GM19239 (cell line): ENCODE measurements around the gene CLEC4E.
"Not testable (repeated sequence)": the region's sequence is repeated elsewhere in the genome, so short reads cannot be mapped to it uniquely, and the experiment has no call there.

ENCODE experiments used
- DNase-seq: peaks from one replicate; pipeline ENCODE4 v3.0.0; 2011; ENCODE audit warnings: low spot score; ENCODE audit not compliant: insufficient read length
- FAIRE-seq: peaks from 2 replicates; lab custom pipeline; 2011; peaks lifted over from hg19 to GRCh38; lab: Jason Lieb, UNC

The CLEC4E gene

DNA sequence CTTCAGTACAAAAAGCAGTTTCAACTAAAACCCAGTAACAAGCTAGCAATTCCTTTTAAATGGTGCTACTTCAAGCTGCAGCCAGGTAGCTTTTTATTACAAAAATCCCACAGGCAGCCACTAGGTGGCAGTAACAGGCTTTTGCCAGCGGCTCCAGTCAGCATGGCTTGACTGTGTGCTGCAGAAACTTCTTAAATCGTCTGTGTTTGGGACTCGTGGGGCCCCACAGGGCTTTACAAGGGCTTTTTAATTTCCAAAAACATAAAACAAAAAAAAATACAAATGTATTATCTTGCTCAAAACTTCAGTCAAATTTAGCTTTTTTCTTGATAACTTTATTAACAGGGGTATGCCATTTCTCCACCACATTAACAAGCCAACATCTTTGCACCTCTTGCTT is 3.6 kb upstream of the CLEC4E start:
- DNase-seq (peak; percentile 53), FAIRE-seq (peak; percentile 95)

DNA sequence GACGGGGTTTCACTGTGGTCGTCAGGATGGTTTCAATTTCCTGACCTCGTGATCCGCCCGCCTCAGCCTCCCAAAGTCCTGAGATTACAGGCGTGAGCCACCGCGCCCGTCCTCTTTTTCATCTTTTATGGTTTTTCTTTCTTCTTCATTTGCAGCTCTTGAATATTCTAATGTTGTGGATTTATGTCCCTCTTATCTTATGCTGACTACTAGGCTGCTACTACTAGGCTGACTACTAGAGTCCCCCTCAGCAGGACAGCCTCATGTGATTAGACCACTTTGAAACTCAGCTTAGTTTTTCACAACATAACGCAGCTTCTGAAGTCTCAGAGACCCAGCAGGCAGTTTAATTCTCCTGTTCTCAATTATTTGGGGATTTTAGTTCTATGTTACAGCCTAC is 857 bp upstream of the CLEC4E start:
- DNase-seq (no peak), FAIRE-seq (no peak)

DNA sequence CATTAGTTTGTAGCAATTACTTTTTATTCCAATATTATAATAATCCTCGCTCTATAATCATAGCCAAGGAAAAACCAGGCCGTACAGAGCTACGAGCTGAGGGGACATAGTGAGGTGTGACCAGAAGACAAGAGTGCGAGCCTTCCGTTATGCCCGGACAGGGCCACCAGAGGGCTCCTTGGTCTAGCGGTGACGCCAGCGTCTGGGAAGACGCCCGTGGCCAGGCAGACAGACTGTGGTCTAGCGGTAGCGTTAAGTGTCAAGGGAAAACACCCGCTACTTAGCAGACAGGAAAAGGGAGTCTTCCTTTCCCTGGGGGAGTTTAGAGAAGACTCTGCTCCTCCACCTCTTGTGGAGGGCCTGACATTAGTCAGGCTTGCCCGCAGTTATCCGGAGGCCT is 2.9 kb downstream of the CLEC4E start:
- not testable (repeated sequence) for DNase-seq, FAIRE-seq

DNA sequence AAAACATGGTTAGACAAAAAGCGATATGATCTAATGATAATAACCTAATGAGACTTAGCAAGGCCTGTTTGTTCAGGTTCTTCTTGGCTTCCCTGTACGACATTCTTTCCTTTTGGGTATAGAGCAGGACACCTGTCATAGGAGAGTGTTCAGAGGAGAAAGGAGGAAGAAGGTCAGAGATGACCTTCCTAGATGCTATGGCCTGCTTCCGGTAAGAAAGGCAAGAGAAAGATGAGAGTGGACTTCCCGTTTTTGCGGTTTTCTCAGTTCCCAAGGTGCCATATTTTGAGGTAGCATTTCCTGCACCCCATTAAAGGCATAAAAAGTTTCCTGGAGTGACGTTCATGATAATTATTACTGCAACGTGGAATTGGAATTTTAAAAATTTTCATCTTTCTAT is 8.7 kb downstream of the CLEC4E start:
- no peak for FAIRE-seq
- no peak for DNase-seq

DNA sequence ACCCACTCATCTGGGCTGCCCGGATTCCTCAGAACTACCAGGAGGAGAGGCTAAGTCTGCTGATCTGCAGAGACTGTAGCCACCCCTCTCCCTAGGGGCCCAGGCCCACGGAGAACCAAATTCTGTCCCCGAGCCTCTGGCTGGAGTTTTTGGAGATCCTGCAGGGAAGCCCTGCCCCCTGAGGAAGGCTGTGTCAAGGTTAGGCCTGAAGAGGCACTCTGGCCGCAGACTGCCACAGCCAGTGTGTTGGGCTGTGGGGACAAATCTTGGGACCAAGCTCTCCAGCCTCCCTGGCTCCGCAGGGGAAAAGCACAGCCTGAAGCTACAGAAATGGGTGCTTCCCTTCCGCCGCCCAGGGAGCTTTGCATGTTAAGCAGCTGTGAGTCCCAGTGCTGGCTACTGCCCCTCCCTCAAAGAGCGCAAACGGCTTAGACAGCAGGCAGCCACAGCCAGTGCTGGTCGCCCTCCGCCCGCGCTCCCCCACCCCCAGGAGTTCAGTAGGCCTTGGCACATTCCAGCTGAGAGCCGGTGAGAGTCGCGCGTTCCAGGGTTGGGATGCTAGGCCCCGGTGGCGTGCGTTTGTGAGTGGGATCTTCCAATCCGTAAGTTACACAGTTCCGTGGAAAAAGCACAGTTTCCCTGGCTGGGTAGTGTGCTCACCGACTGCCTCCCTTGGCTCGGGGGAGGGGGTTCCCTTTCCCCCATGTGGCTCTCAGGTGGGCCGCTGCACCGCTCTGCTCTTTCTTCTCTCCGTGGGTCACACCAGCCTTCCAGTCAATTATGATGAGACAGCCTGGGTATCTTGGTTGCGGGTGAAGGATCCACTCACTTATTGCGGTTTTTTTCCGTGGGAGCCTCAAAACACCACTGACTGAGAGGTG is 13.2 kb downstream of the CLEC4E start:
- FAIRE-seq (no peak), DNase-seq (no peak)

DNA sequence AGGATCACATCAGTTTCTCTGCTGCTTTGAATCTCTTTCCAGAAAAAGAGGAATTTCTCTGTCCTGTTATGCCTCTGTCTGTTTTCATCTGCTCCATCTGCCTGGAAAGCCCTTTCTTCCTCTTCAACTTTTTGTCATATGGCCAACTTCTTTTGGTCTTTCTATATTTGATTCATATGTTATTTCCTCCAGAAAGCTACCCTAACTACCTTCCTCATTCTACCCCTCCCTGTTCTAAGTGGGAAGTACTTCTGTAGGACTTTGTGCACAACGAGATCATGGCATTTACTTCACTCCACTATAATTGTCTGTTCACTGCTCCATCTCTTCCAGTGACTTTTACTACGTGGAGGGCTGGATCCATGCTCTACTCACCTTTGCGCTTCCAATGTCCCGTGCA is 21.5 kb downstream of the CLEC4E start:
- FAIRE-seq, result no peak

DNA sequence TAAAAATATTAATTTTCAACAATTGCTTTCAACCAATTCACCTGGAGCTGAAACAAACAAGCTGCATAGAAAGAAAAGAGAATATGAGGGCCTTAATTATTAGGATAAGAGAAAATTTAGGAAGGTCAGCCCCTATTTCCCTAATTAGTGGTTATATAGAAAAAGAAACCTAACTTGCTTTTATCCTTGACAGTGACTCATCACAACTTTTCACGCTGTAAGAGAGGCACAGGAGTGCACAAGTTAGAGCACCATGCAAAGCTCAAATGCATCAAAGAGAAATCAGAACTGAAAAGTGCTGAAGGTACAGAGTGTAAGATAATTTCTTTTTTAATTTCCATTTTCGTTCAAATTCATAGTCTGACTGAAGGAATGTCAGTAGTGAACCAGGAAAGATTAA is 22.7 kb downstream of the CLEC4E start:
- DNase-seq, result no peak
- no peak for FAIRE-seq

More for the DNA sequence above, 21.5 kb downstream of the CLEC4E start:
- DNase-seq, result no peak

DNA sequence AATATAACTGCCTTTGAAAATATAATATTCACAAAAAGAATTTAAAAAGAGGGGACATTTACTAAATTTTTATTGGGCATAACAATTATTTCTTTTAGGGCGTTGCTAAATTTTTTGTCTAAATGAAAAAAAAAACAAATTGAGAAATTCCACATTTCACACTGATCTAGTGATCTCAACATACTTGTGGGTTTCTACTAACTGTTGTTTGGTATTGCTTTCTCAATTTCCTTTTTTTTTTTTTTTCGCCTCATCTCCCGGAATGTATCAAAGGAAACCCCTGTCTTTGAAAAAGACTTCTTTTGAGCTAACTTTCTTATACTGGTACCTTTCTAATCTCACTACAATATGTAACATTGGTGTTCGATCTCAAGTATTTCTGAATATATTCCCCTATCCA is 27.4 kb downstream of the CLEC4E start, which contains the start of gene CLEC4D:
CLEC4D (plus strand) TSS at position 248 of the 400 bp plus-strand sequence. CDS start 230 bp downstream, outside the sequence.
- FAIRE-seq (no peak), DNase-seq (no peak)

DNA sequence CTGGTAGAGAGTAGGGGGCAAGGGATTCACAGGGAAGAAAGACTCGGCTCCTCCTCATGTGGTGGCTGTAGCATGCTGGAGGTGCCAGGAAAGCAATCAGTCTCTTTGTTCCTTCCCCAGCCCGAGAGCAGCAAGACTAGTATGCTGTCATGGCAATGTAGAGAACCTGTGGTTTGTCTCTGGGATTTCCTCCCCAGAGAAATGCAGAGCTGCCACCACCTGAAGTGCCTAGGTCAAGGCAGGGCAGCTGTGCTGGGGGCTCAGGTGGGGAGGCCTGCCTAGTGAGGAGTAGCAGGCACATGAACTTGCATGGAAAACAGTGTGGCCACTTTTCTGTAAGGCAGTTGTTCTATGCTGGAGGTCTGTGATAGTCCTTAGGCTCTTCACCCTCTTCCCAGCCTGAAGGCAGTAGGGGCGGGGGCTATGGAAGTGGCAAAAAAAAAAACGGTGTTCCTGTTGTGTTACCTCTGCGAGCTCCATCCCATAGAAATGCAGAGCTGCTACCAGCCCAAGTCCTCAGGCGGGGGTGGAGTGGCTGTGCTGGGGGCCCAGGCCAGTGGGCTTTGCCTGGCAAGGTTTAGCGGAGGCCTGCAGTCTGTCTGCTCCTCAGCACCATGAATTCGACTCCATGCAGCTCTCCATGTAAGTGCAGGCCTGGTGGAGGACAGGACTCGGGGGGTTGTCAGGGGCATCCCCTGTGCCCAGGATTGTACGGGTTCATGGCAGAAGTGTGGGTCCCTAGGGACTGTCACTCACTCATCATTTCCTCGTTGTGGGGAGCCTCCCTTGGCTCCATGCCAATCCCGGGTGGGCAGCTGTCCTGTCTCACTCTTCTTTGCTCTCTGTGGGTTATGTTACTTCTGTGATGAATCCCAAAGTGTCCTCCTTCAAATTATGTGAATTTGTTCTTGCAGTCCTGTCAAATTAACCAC is 31.5 kb downstream of the CLEC4E start:
- FAIRE-seq (no peak), DNase-seq (no peak)

DNA sequence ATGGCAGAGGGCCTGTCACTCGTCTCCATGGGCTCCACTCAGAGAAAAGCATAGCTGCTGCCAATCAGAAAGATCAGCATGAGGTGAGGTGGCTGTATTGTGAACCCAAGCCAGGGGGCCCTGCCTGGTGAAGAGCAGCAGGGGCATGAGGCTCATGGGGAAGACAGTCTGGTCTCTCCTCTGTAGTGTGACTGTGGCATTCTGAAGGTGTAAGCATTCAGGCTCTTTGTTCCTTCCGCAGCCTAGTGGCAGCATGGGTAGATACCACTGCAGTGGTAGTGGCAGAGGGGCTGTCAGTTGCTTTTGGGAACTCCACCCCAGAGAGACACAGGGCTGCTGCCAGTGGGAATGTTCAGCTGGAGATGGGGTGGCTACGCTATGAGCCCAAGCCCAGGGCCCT is 32.5 kb downstream of the CLEC4E start:
- FAIRE-seq (no peak), DNase-seq (no peak)

DNA sequence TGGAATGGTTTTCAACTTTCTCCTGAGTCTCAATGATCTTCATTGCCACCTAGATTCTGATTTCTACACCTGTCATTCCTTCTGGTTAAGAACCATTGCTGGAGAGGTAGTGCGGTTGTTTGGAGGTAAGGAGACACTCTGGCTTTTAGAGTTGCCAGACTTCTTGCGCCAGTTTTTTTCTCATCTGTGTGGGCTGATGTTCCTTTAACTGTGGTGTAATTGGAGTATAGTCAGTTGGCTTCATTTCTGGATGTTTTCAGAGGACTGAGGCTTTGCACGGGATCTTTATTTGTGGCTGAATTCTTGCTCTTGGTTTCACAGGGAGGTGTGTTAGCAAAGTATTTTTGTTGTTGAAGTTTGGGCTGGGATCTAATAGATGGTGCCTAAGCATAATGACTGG is 33.1 kb downstream of the CLEC4E start:
- DNase-seq (no peak), FAIRE-seq (no peak)

DNA sequence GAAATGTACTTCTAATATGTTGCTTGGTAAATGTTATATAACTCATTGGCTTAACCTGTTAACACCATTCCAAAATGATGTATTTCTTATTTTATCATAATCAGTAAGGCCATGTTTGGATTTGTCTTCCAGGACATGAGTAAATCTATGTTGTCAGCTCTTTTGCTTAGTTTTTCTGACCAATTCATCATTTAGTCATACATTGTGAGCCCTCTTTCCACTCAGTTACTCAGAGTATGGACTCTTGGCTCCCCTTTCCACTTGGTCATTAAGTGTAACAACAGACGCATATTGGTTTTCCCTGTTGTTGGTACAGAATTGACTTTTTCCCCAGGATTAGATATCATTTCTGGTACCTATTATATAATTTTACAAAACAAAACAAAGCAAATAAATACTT is 36.4 kb downstream of the CLEC4E start:
- FAIRE-seq (no peak), DNase-seq (no peak)

DNA sequence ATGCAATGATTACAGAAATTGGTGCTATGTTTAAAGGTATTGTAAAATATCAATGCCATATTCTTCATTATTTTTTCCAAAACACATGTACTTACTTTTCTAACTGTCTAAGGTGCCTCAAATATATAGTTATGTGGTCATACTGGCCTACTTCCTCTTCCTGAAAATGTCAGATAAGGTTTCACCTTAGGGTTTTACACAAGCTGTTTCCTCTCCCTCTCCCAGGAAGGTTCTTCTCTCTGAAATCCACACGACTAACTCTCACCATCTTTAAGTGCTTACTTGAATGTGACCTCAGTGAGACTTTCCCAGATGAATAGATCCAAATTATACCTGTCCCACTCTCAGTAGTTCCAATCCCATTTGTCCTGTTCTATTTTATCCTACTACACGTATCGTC is 39.0 kb downstream of the CLEC4E start:
- peak; percentile 86 for FAIRE-seq
- DNase-seq, result no peak

DNA sequence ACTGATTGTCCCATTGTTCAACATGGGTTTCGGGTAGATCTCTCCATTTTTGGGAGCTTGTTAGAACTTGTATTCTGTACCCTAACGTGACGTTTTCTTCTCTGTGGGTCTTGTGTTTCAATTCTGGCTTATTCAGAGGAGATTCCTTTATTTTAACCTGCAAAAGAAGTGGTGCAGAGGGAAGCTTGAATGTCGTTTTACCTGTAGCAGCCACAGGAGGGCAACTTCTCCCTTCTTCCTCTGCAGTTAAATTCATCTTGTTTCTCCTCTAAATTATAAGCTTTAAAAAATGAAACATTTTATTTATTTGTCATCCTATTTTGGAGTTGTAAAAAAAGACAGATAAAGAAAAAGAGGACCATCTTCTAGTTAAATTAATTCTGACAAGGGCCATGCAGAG is 41.1 kb downstream of the CLEC4E start:
- DNase-seq (no peak), FAIRE-seq (no peak)

DNA sequence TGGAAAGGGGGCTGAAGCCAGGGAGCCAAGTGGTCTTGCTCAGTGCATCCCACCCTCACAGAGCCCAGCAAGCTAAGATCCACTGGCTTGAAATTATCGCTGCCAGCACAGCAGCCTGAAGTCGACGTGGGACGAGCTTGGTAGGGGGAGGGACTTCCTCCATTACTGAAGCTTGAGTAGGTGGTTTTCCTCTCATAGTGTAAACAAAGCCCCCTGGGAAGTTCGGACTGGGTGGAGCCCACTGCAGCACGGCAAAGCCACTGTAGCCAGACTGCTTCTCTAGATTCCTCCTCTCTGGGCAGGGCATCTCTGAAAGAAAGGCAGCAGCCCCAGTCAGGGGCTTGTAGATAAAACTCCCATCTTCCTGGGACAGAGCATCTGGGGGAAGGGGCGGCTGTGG is 44.6 kb downstream of the CLEC4E start:
- FAIRE-seq, DNase-seq: not testable (repeated sequence)

DNA sequence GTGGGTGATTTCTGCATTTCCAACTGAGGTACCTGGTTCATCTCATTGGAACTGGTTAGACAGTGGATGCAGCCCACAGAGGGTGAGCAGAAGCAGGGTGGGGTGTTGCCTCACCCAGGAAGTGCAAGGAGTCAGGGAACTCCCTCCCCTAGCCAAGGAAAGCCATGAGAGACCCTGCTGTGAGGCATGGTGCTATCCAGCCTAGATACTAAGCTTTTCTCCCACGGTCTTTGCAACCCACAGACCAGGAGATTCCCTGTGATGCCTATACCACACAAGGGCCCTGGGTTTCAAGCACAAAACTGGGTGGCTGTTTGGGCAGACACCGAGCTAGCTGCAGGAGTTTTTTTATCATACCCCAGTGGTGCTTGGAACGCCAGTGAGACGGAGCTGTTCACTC is 45.0 kb downstream of the CLEC4E start:
- not testable (repeated sequence) for DNase-seq, FAIRE-seq

DNA sequence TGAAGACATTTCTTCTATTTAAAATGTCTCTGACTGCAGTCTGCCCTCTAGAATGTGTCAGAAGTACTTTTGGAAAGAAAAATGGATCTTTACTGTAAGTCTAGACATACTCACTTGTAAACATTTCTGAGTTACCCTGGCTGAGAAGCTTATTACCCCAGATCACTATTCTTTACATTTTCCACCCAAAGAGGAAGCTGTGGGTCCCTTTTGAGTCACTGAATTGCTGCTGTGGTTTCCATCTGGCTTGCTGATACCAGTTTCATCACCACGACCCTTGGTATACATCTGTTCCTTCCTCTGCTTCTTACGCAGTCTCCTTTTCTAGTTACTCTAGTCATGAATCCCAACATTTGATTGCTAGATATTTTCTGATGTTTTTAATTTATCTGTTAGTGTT is 47.6 kb downstream of the CLEC4E start:
- peak; percentile 96 for FAIRE-seq
- DNase-seq, result peak; percentile 44

DNA sequence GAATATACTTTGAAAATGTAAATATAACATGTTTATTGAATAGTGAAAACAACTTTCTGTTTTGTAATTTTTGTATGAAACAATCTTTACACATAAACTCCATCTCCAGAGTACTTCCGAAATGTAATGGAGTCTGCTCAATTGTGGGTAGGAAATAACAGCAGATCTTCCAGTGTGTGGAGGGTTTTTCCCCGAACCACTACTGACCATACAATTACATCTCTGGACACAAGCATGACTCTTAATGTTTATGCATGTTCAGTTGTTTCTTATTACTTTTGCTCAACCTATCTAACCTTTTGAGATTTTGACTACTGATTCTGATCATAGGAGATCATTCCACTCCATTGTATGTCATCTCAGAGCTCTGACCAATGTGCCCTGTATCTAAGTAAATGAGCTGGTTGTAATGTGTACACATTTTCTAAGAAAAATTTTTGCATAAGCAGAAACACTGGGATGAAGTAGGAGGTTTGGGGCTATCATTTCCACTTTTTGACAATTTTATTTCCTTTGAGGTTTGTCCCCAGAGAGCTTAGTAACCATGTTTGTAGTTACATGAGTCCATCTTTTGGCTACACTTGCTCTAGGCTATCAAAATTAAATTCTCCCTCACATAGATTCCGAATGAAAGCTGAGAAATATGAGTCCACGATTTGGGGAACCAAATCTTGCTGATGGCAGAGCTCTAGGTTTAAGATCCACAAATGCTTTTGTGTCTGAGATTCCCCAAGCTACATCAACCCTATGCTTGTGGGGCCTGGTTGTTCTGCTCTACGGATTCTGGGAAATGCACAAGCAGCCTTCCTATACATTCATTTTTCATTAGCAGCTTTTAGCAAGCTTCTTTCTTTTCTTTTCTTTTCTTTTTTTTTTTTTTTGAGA is 48.8 kb downstream of the CLEC4E start:
- DNase-seq, result no peak
- FAIRE-seq, result peak; percentile 80
